GM19438 (cell line): Measurements from ENCODE around the gene SMPD3.

Experiments
- ATAC-seq: cut with Tn5 transposase; IDR thresholded peaks from one replicate; pipeline ENCODE4 v1.9.1; 2021; ENCODE audit warnings: low read depth; ENCODE audit not compliant: unreplicated experiment

SMPD3 gene

DNA sequence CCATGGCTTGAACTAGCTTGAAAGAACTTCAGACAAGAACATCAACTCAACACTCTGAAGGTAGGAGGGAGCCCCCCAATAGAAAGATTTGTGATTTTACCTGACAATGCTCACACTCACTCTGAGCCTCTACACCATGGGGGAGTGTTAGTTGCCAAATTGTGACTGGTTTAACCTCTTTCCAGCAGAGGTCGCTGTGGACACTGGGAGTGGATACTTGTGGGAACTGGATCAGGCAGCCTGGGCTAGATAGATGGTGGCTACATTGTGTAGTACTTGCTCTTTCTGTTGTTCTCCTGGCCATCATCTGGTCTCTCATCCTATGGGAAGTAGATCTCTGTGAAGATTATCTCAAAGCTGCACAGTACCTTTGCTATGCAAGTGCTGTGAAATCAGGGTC, 2.9 kb downstream of the SMPD3 start:
- ATAC-seq: no peak

DNA sequence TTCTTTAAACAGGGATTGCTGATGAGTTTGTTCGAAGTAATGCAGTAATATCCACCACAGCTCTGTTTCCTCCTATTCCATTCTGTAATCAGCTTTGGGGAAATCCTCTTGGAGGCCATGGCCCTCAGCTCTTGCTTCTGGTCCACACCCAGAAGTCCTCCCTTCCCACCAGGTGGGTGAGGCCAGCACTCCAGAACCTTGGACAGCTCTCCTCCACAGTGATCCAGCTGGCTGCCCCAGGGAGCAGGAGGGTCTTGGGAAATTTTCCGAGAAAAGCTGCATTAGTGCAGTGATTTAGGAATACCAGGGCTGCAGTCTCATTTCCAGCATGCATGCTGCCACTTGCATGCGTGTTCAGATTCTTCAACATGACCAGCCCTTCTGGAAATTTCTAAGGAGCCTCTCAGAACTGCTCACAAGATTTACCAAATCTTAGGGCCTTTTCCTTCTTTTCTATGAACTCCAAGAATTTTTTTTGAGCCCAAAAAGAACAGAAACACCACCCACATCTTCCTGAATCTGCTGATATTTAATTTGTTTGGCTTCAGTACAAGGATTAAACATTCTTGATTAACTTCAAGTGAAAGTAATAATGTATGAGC, 4.2 kb downstream of the SMPD3 start:
- ATAC-seq: no peak

DNA sequence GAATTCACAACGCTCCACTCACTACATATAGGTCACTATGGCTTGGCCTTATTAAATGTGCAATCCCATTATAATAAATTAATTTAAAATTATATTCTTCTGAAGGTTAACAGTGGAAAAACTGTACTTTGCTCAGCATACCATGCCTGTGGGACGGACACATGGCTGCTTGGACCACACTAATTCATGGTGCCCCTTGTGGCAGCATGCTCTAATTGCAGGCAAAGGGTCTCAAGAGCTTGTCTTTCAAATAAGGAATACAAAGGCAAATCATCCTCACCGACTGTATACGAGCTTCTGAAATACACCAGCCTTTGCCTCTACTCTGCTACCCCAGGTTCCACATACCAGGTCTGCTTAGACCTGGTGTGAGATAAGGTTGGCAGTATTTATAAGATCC, 11.7 kb downstream of the SMPD3 start:
- no peak for ATAC-seq

DNA sequence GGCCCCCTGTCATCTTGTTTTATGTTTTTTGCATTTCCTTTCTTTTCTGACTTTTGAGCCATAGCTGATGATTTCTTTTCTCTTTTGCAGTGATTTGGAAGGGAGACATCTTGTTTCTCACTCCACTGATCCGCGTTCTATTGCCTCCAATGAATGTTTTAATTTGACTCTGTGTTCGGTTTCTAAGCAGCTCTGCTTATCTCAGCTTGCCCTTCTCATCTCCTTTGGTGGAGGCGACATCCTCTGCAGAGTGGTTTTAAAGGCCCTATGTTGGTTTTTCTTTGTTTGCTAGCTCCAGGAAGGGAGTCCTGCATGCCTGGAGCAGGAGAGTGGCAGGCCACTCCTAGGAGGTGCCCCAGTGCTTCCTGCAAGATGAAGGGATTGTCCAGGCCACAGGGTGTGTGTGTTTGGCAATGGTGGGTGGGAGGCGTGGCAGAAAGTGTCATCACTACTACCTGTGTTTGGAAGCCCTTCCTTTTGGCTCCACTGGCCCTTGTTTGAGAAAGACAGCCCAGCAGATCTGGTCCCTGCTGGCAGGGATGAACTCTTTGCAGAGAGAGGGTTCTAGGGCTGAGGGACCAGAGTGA, 13.6 kb downstream of the SMPD3 start:
- ATAC-seq: no peak

DNA sequence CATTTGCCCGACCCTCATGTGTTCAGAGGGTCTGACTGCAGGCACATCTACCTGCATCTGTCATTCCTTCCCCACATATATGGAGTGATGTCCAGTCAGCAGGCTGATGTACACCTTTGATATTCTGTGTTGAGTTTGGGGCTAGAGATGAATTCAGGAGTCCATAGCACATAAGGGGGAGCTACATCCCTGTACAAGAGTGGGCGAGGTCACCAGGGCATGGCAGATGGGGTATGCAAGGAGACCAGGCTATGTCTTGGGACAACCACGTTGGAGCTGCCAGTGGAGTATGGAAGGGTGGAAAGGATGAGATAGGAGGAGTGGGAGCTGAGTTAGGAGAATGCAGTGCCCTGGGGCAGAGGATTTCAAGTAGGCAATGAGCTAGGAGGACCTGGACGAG, 15.0 kb downstream of the SMPD3 start:
- ATAC-seq: no peak

DNA sequence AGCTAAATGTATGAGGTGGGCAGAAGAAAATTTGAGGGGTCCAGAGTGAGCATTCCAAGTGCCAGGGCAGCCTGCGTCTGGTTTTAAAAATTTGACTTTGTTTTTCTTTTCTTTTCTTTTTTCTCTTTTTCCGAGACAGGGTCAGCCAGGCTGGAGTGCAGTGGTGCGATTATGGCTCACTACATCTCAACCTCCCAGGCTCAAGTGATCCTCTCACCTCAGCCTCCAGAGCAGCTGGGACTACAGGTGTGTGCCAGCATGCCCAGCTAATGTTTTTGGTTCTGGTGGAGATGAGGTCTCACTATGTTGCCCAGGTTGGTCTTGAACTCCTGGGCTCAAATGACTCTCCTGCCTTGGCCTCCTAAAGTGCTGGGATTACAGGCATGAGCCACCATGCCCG, 15.6 kb downstream of the SMPD3 start:
- no peak for ATAC-seq

DNA sequence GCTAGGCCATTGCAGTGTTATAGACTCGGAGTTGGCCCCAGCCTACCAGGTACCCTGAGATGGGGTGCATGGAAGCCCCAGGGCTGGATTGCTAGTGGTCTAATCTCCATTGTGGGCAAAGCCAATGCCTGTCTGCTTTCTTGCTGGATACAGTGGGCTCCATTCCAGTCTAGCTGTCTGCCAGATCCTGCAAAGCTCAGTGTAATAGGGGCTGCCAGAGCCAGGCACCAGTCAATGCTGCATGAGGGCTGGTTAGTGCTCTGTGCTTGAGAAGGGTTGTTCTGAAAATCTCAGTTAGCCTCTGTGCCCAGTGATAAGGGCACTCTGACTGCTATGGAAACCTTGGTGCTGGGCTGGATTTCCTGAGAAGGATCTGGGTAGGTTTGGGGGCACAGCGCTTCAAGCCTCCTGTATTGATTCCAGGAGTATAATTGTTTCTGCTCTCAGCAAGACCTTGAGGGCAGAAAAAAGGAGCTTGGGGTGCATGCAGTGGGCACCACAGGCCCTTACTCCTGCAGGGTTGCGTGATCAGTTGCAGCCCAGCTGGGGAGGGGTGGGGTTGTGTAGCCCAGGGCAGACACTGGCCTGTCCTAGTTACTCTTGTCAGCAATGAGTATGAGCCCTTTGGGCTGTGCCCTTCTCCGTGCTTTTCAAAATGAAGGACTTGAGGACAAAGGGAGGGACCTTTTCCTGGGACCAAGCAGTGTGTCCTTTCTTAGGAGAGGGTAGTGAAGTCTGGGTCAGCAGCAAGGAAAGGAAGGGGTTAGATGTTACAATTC, 19.0 kb downstream of the SMPD3 start:
- no peak for ATAC-seq

DNA sequence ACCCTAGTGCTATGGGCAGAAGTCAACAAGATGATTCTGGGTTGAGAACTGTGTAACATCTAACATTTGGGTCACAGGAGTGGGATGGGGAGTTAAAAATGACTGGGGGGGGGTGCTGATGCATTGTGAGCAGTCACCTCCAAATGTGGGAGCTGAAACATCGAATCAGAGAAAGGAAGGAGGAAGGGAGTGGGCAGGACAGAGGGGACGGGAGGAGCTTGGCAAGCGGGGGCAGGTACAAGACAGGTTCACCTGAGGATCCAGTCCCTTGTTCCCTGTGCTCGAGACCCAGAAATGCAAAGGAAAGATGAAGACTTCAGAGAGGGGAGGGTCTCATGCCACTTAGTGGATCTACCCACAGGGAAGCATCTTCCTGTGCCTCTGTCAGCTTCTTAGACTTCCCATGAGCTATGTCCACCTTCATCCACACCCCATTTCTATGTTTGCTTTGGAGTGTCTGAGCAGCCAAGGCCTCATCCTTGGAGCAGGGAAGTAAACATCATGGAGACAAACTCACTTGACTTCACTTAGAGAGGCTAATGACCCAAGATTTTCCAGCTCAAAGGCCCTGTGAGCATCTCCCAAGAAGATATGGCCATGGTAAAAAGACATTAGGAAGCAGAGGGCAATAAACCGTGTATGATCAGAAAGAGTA, 20.5 kb downstream of the SMPD3 start:
- no peak for ATAC-seq

DNA sequence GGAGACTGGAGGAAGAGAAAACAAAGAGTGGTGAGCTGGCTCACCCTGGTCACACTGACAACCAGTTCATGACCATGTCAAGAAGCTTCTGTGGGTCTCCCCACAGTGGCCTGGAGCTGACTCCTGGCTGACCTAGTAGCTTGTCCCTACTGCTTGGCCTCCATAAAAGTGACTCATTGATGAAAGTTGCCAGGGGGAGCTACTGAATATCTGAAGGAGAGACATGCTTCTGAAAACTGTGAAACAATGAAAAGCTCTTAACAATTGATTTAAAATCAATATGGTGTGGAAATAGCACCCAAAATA, 22.0 kb downstream of the SMPD3 start:
- ATAC-seq: no peak

DNA sequence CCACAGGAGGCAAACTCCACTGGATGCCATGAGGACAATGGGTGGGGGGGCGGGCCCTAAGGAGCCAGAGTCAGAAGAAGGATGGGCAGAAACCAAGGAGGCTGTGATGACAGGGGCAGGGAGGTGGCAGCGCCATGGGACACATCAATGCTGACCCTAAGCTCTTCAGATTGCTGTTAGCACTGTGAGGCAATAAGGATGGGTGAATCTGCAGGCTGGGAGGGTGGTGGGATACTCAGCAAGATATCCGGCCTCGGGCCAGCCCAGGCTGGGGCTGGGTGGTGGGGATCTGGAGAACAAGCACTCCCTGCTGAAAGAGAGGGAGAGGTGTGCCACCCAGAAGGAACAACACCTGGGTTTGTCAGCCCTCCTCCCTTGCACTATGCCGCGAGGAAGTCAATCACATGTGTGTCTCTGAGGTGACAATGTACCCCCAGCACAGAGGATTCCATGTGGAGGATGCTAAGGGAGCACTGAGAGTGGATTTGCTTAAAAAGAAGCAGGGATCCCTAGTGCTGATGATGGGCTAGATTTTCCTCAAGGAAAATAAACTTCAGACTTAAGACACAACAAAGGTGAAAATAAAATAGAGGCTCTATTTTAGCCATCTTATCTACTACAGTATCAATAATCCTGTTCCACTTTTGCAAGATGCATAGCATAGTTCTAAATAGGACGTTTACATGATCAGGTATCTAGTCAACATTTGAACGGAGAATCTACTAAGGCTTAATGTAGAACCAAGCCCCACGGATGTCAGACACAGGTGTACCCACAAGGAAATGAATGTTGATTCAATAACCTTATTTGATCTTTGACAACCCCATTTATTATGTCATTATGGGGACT, 22.6 kb downstream of the SMPD3 start:
- no peak for ATAC-seq

DNA sequence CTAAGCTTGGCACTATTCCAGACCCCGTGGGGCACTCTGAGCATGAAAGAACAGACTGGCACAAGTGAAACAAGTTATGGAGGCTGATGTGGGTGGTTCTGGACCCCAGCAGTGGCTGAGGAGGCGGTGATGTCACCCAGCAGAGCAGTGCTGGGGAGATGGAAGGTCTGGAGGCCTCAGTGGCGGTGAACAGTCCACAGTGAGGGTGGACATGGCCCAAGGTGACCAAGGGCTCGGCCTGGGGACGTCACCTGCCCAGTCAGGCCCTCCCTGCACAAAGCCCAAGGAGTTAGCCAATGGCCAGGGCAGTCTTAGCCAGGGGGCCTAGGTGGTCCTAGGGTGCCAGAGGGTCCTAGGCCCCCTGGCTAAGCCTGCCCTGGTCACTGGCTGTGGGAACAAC, 24.5 kb downstream of the SMPD3 start:
- no peak for ATAC-seq

DNA sequence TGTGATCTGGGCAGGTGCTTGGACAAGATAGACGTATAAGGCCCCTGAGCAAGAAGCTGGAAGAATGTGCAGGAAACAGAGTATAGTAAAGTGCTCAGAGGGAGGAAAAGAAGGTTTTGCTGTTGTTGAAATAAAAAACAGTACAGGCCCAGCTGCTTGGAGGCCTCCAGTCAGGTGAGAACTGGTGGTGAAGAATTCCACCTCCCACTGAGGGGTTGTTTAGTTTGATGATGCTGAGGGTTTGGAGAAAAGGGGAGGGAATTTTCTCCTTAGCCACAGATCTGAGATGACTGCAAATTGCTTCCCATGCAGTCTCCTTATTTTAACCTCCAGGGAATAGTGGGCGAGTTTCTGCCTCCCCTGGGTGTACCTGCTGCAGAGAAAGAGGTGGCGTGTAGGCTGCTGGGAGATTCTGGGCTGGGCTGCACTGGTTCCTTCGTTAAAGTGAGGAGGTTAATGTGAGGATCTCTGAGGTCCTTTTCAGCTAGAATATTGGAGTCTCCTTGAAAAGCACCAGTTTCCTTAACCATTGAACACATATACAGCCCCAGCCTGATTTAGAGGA, 25.8 kb downstream of the SMPD3 start:
- ATAC-seq: no peak

DNA sequence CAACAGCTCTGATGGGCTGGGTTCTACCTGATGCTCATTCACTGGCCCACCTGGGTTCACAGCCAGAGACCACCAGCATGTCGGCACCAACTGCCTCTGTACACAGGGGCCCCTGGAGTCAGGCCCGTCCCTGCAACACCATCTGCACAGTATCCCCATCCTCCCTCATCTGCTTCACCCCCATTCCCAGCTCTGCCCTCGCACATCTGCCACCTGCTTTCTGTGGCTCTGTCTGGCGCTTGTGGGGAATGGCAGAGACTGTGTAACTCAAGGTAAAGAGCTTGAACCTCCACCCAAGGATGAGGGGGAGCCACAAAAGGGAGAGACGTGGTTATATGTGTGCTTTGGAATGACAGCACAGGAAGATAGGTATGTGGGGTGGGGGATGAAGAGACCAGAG, 27.2 kb downstream of the SMPD3 start:
- ATAC-seq: no peak

DNA sequence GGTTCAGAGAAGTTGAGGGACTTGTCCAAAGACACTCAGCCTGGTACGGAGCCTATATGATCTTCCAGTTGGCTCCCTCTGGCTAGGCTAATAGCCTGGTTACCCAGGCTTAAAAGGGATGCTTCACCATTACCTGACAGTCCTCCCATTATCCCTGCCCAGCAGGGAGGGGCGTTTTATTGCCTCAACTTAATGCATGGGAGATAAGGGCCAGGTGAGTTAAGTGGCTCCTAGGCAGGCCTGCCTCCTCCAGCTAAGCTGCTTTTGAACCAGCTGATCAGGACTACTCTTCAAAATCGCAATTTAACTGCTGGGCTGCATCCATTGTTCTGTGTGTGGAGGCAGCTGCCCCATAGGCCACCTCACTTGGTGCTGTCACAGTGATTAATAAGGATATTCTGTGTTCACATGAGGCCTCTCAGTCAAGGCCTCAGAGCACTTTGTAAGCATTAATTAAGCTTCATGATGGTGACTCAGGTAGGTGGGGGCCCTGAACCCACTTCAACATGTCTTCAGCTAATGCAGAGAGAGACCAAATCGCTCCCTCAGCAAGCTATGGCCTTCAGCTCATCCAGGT, 27.9 kb downstream of the SMPD3 start:
- ATAC-seq: no peak

DNA sequence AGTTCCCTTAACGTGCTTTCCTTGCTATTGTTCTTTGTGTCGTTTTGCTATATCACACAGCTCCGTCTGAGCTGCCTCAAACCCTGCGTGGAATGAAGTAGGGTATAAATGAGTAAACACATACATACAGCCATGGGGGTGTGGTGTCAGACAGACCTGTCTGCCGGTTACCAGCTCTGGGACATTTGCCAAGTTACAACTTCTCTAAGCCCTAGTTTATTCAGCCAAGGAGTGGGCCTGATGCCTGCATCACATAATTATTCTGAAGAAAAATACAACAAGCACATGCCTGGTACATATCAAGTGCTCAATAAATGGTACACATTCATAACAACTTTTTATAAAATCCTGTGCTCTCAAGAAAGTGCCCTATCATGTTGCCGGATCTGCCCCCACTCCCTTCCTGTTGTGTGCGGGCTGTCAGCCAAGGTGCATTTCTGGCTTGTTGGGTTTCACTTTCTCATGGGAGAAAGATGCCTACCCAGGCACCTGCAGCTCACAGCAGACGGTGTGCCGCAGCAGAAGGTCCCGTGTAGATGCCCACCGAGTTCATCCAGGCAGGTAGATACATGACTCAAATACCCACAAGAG, 30.5 kb downstream of the SMPD3 start:
- ATAC-seq: peak; percentile 80

DNA sequence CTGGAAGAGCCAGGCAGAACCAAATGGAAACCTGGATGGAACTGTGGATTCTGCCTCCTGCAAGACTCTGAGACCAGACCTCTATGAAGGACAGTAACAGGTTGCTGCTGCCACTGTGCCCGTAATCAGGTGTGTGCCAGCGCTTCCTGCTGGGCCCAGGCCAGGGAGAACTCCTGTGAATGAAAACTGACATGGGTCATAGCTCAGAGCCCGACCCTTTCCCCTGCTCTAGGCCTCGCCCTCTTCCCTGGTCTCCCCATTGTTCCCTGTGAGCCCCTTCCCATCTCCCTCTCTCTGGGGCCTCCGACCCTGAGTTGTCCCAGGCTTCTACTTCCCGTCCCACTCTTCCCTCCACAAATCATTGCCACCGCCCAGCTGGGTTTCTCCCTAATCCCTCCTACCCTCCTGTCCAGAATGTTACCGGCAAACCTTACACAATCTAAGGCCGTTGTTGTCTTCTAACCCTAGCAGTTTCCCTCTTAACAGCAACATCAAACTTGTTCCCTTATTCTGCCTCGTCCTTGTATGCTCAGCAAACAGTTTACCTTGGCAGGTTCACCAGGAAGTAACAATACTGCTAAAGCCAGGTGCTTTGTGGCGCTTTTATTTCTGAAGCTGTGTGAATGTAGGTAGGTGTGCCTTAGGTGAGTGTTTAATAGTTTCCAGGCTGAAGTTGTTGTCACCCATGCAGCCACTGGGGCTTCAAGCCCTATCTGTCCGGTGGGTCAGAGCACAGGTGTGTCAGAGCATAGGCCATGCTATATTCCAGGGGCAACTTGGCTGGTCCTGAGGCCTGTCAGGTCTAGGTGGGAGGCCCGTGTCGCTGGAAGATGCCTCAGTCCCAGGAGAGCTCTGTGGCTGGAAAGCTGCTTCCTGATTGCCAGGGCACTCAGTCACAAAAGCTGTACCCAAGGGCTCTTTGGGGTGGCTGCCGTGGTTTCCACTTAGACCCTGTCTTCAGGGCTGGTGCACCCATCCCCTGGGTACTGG, 32.0 kb downstream of the SMPD3 start:
- ATAC-seq: no peak

DNA sequence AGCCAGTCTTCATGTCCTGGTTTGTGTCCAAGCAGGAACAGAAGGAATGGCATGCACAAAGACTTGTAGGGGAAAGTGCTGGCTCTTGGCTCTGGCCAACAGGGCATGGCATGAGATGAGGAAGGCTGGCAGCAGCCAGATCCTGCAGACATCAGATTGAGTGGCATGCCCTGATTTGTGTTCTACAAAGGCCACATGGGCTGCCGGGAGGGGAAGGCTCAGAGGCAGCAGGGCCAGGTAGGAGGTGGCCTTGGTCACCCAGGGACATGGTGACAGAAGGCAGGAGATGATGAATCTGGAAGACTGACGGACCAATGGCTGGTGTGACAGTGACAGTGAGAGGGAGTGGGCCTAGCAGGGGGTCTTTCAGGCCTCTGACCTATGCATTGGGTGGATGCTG, 33.7 kb downstream of the SMPD3 start:
- no peak for ATAC-seq

DNA sequence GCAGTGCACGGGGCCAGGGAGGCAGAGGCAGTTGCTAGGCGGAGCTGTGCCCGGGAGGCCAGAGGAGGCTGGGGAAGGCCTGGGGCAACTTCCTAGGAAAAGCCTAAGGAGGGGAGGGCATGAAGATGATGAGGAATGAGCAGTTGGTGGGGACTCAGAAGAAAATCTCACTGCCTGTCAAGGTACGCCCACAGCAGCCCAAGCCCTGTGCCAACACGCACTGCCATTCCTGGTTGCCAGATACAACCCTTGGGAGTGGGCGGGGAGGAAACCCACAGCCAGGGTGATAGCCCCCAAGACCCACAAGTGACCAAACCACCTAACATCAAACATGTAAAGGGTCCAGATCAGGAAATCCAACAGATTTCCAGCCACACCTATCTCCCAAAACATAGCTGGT, 36.2 kb downstream of the SMPD3 start:
- ATAC-seq: no peak

DNA sequence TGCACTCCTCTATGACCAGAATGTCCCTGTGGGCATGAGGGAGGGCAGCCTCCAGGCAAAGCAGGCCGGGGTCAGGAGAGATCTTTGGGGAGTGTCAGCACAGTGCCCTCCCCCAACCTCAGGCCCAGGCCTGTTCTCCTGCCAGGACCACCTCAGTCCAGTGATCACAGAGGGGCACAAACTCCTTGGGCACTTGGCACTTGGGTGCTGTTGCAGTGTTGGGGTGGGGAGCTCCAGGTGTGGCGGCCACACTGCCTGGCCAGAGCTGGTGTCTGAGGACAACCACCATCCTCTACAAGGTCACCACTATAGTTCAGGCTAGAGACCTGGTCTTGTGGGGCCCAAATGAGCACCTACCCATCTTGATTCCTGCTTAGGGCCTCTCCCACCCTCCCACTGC, 37.2 kb downstream of the SMPD3 start:
- ATAC-seq: no peak
